Neuronal stem cell (in vitro differentiated cells): ENCODE results near the gene COPS7A.

ENCODE experiments used
- DNase-seq: peaks from one replicate; pipeline ENCODE4 v3.0.0-alpha.2; 2013; ENCODE audit warnings: low spot score
- H2AFZ ChIP-seq: one replicate; pipeline ENCODE4 v1.6.1; 2013; ENCODE audit warnings: mild to moderate bottlenecking, low read length, inconsistent platforms
- H2AK5ac ChIP-seq: 2 replicates; pipeline ENCODE4 v1.6.1; 2013; ENCODE audit warnings: low read depth, mild to moderate bottlenecking, inconsistent platforms, low read length, moderate library complexity, mixed read lengths
- H2BK120ac ChIP-seq: 2 replicates; pipeline ENCODE4 v1.6.1; 2013; ENCODE audit warnings: low read depth, mild to moderate bottlenecking, inconsistent platforms, low read length, moderate library complexity, mixed read lengths
- H2BK12ac ChIP-seq: one replicate; pipeline ENCODE4 v1.6.1; 2013; ENCODE audit warnings: low read length, inconsistent platforms
- H2BK15ac ChIP-seq: 2 replicates; pipeline ENCODE4 v1.6.1; 2013; ENCODE audit warnings: mild to moderate bottlenecking, low read length, inconsistent platforms, mixed read lengths
- H2BK5ac ChIP-seq: one replicate; pipeline ENCODE4 v1.6.1; 2013; ENCODE audit warnings: inconsistent platforms, mild to moderate bottlenecking, low read length, moderate library complexity
- H3K14ac ChIP-seq: one replicate; pipeline ENCODE4 v1.6.1; 2013; ENCODE audit warnings: low read length, inconsistent platforms
- H3K18ac ChIP-seq: 2 replicates; pipeline ENCODE4 v1.6.1; 2013; ENCODE audit warnings: low read length, inconsistent platforms
- H3K23ac ChIP-seq: 2 replicates; pipeline ENCODE4 v1.6.1; 2013; ENCODE audit warnings: low read depth, mild to moderate bottlenecking, mixed read lengths, low read length, inconsistent platforms; ENCODE audit not compliant: poor library complexity
- H3K27ac ChIP-seq: replicated peaks from 3 replicates; pipeline ENCODE4 v1.5.1; 2013; ENCODE audit warnings: low read length, inconsistent platforms
- H3K27me3 ChIP-seq, 3 experiments: 2 replicates each; pipeline ENCODE4 v1.6.1; 2013; ENCODE audit warnings: low read length in 3 of 3, mild to moderate bottlenecking in 2 of 3, inconsistent platforms in 1 of 3, low read depth in 1 of 3, mixed read lengths in 1 of 3, moderate library complexity in 1 of 3; ENCODE audit not compliant: control insufficient read depth in 3 of 3, insufficient read depth in 3 of 3
- H3K36me3 ChIP-seq, 2 donors: replicated peaks in 1 of 2; 2 replicates each; pipeline ENCODE4 v1.6.1; 2013; ENCODE audit warnings: low read length in 2 of 2; ENCODE audit not compliant: control insufficient read depth in 2 of 2, insufficient read depth in 2 of 2
- H3K4ac ChIP-seq: 2 replicates; pipeline ENCODE4 v1.6.1; 2013; ENCODE audit warnings: inconsistent platforms, mild to moderate bottlenecking, low read length, moderate library complexity
- H3K4me1 ChIP-seq, 2 donors: 1 replicate in 1 of 2; 2 replicates in 1 of 2; pipeline ENCODE4 v1.6.1; 2013; ENCODE audit warnings: low read length in 2 of 2, low read depth in 1 of 2; ENCODE audit not compliant: control insufficient read depth in 2 of 2, insufficient read depth in 1 of 2
- H3K4me2 ChIP-seq: one replicate; pipeline ENCODE4 v1.6.1; 2013; ENCODE audit warnings: mild to moderate bottlenecking, low read length, inconsistent platforms; ENCODE audit not compliant: insufficient read depth, poor library complexity, severe bottlenecking
- H3K4me3 ChIP-seq, 2 donors: 2 replicates each; pipeline ENCODE4 v1.5.1; 2013; ENCODE audit warnings: low read length in 2 of 2, mild to moderate bottlenecking in 2 of 2, inconsistent platforms in 1 of 2, moderate library complexity in 1 of 2
- H3K79me1 ChIP-seq: one replicate; pipeline ENCODE4 v1.6.1; 2013; ENCODE audit warnings: low read depth, mild to moderate bottlenecking, inconsistent platforms, low read length, moderate library complexity
- H3K9ac ChIP-seq: one replicate; pipeline ENCODE4 v1.6.1; 2013; ENCODE audit warnings: mild to moderate bottlenecking, low read depth, low read length, inconsistent platforms; ENCODE audit not compliant: poor library complexity
- H3K9me3 ChIP-seq, 2 donors: replicated peaks in 1 of 2; 2 replicates each; pipeline versions ENCODE3 to v1.6.1; 2013; ENCODE audit warnings: low read length in 2 of 2, mild to moderate bottlenecking in 2 of 2, inconsistent platforms in 1 of 2, low read depth in 1 of 2, mixed read lengths in 1 of 2, moderate library complexity in 1 of 2; ENCODE audit not compliant: control insufficient read depth in 2 of 2, insufficient read depth in 1 of 2
- H4K8ac ChIP-seq: one replicate; pipeline ENCODE4 v1.6.1; 2013; ENCODE audit warnings: low read depth, mild to moderate bottlenecking, inconsistent platforms, low read length, moderate library complexity
- H4K91ac ChIP-seq: one replicate; pipeline ENCODE4 v1.6.1; 2013; ENCODE audit warnings: low read length, low read depth, mild to moderate bottlenecking, inconsistent platforms; ENCODE audit not compliant: poor library complexity
- WGBS, 2 donors: extraction: QIAGEN DNeasy Blood & Tissue Kit; methylation state at CpG; one replicate each; pipeline ENCODE4 v1.1.7; 2013; ENCODE audit warnings: missing lambda C conversion rate in 2 of 2, mixed read lengths in 1 of 2; ENCODE audit not compliant: insufficient read length in 2 of 2, insufficient replicate concordance in 1 of 2; ENCODE audit errors: extremely low coverage in 2 of 2; 5-methylcytosine and 5-hydroxymethylcytosine counted together

The COPS7A gene

GRCh38 chr12:6770600-6770999, 46.8 kb downstream of the COPS7A start:
- H2BK15ac ChIP-seq = no peak overlapping the region
- no CpG with 5 or more reads among the region's 10 CpGs for WGBS, 2 donors

GRCh38 chr12:6771091-6771495, 47.2 kb downstream of the COPS7A start:
- peaks cover 27 to 38% of the 10 kb centered on the region in 2 donors for H3K4me1 ChIP-seq
- peaks cover 40 to 64% of the 10 kb centered on the region in 2 donors for H3K36me3 ChIP-seq
- H3K4me2 ChIP-seq = no peak overlapping the region
- peak overlapping the region; percentile 63 for H3K18ac ChIP-seq
- no peak overlapping the region for H2AFZ ChIP-seq
- no peak overlapping the region for H3K9ac ChIP-seq
- no peak overlapping the region for H2BK120ac ChIP-seq
- H3K23ac ChIP-seq = peak overlapping the region; percentile 47
- H4K8ac ChIP-seq = no peak overlapping the region
- no peak overlapping the region for H2BK15ac ChIP-seq
- peak overlapping the region; percentile 52 for H3K27ac ChIP-seq
- H3K27me3 ChIP-seq = peaks cover 0 to 2% (median 0%) of the 10 kb centered on the region in 3 experiments
- H2AK5ac ChIP-seq = no peak overlapping the region
- DNase-seq = no peak
- H3K4me3 ChIP-seq = no peak overlapping the region
- H2BK12ac ChIP-seq = no peak overlapping the region
- H2BK5ac ChIP-seq = no peak overlapping the region
- no peak overlapping the region for H4K91ac ChIP-seq
- no CpG with 5 or more reads among the region's 4 CpGs for WGBS, 2 donors
- H3K79me1 ChIP-seq = peaks cover 8% of the 10 kb centered on the region
- H3K14ac ChIP-seq = no peak overlapping the region
- peaks cover 0 to 4% of the 10 kb centered on the region in 2 donors for H3K9me3 ChIP-seq
- no peak overlapping the region for H3K4ac ChIP-seq

More at GRCh38 chr12:6770600-6770999, 46.8 kb downstream of the COPS7A start:
- H3K23ac ChIP-seq = peak overlapping the region; percentile 47
- H3K18ac ChIP-seq = no peak overlapping the region
- peaks cover 0 to 4% of the 10 kb centered on the region in 2 donors for H3K9me3 ChIP-seq
- peak overlapping the region; percentile 31 for H3K9ac ChIP-seq
- no peak overlapping the region for H2BK120ac ChIP-seq
- no peak for DNase-seq
- peak overlapping the region; percentile 66 for H3K27ac ChIP-seq
- H3K14ac ChIP-seq = no peak overlapping the region
- no peak overlapping the region for H3K4me3 ChIP-seq
- peaks cover 8% of the 10 kb centered on the region for H3K79me1 ChIP-seq
- no peak overlapping the region for H2BK12ac ChIP-seq
- H4K91ac ChIP-seq = no peak overlapping the region
- H2AK5ac ChIP-seq = peak overlapping the region; percentile 65
- H3K4me2 ChIP-seq = no peak overlapping the region
- H3K4ac ChIP-seq = no peak overlapping the region
- H2AFZ ChIP-seq = no peak overlapping the region
- no peak overlapping the region for H2BK5ac ChIP-seq
- H3K4me1 ChIP-seq = peaks cover 29 to 40% of the 10 kb centered on the region in 2 donors
- H3K27me3 ChIP-seq = peaks cover 0 to 2% (median 0%) of the 10 kb centered on the region in 3 experiments
- peaks cover 37 to 59% of the 10 kb centered on the region in 2 donors for H3K36me3 ChIP-seq
- no peak overlapping the region for H4K8ac ChIP-seq

GRCh38 chr12:6771509-6772330, 47.9 kb downstream of the COPS7A start:
- DNase-seq = no peak
- Histone ChIP-seq H4K8ac (no peak overlapping the region), H3K23ac (no peak overlapping the region), H3K14ac (no peak overlapping the region), H2BK15ac (no peak overlapping the region), H3K36me3 (peaks cover 41 to 71% of the 10 kb centered on the region in 2 donors), H3K27ac (peak overlapping the region; percentile 25), H3K9me3 (peaks cover 0 to 4% of the 10 kb centered on the region in 2 donors), H3K79me1 (peaks cover 8% of the 10 kb centered on the region), H3K4ac (no peak overlapping the region), H2BK12ac (no peak overlapping the region), H3K4me3 (no peak overlapping the region), H3K4me2 (no peak overlapping the region), H2AFZ (no peak overlapping the region), H3K27me3 (peaks cover 0 to 2% (median 0%) of the 10 kb centered on the region in 3 experiments), H2BK120ac (no peak overlapping the region), H3K4me1 (peaks cover 27 to 38% of the 10 kb centered on the region in 2 donors), H2AK5ac (no peak overlapping the region), H3K18ac (no peak overlapping the region), H2BK5ac (no peak overlapping the region), H3K9ac (peak overlapping the region; percentile 56), H4K91ac (no peak overlapping the region)
- WGBS, 2 donors = no CpG with 5 or more reads among the region's 12 CpGs

GRCh38 chr12:6772331-6772695, 48.5 kb downstream of the COPS7A start, which contains the start of gene LAG3:
LAG3 (plus strand) TSS chr12:6772520; CDS start chr12:6772853, 333 bp downstream.
- peak within 1 kb of the TSS; percentile 47 for H2BK12ac ChIP-seq
- H3K27me3 ChIP-seq = peaks cover 0 to 2% (median 0%) of the 10 kb centered on the region in 3 experiments
- H3K4me1 ChIP-seq = peaks cover 27 to 38% of the 10 kb centered on the region in 2 donors
- H3K18ac ChIP-seq = peak within 1 kb of the TSS; percentile 82
- peaks cover 41 to 76% of the 10 kb centered on the region in 2 donors for H3K36me3 ChIP-seq
- H3K9ac ChIP-seq = peak within 1 kb of the TSS; percentile 82
- no peak within 1 kb of the TSS for H3K4ac ChIP-seq
- no peak within 1 kb of the TSS for H2BK15ac ChIP-seq
- peak within 1 kb of the TSS; percentile 25 for H3K27ac ChIP-seq
- no peak within 1 kb of the TSS for H2BK120ac ChIP-seq
- no peak within 1 kb of the TSS for H3K14ac ChIP-seq
- H3K4me2 ChIP-seq = peak within 1 kb of the TSS; percentile 35
- no peak within 1 kb of the TSS for H4K91ac ChIP-seq
- peak within 1 kb of the TSS; percentile 9 for H2BK5ac ChIP-seq
- H3K79me1 ChIP-seq = peaks cover 8% of the 10 kb centered on the region
- WGBS, 2 donors = no CpG with 5 or more reads among the region's 15 CpGs
- peaks cover 0 to 4% of the 10 kb centered on the region in 2 donors for H3K9me3 ChIP-seq
- H2AFZ ChIP-seq = no peak within 1 kb of the TSS
- peak within 1 kb of the TSS; percentile 66 for H3K23ac ChIP-seq
- DNase-seq = no peak
- peak within 1 kb of the TSS; percentile 69 for H2AK5ac ChIP-seq
- no peak within 1 kb of the TSS for H4K8ac ChIP-seq
- H3K4me3 ChIP-seq = no peak within 1 kb of the TSS
